OCI-LY7 (cell line): Measurements from ENCODE around the gene TBC1D20.
"Not testable (repeated sequence)": the region's sequence is repeated elsewhere in the genome, so short reads cannot be mapped to it uniquely, and the experiment has no call there.

Source experiments
- CTCF ChIP-seq: fragments of 200-600 bp; sonication (generic); conservative IDR thresholded peaks from 2 replicates; pipeline ENCODE4 v1.5.1; 2014; ENCODE audit warnings: mild to moderate bottlenecking, antibody characterized with exemption, low read length, moderate library complexity, mixed read lengths
- EZH2phosphoT487 ChIP-seq: fragments of 200-600 bp; sonication (generic); IDR thresholded peaks from 2 replicates; pipeline ENCODE4 v1.6.1; 2018; ENCODE audit warnings: low read depth, borderline replicate concordance, mild to moderate bottlenecking, mixed run types, antibody characterized with exemption, low read length, moderate library complexity, mixed read lengths

- TF ChIP-seq EZH2phosphoT487, CTCF: not testable (repeated sequence)
Observed at GRCh38 chr20:393296-393695, 69.0 kb downstream of the TBC1D20 start.
